HepG2 (cell line): ENCODE data around the gene ESF1. TPM values are rescaled to one million over a fixed set of nuclear protein-coding genes. Genes with fewer than 3 reads are reported as not detected.
A peak's percentile ranks its signal among the peaks of the same experiment; 100 is the strongest.

Source experiments
- ATRX ChIP-seq: sonication (generic); formaldehyde crosslinking; IDR thresholded peaks from 2 replicates; pipeline ENCODE4 v1.4.0; 2020; ENCODE audit warnings: missing genetic modification reagents, borderline replicate concordance
- CHCHD3 ChIP-seq: sonication (generic); formaldehyde crosslinking; IDR thresholded peaks from 2 replicates; pipeline ENCODE4 v1.8.0; 2022; ENCODE audit warnings: mild to moderate bottlenecking, missing genetic modification reagents, moderate library complexity
- FIP1L1 ChIP-seq: fragments of 200-400 bp; formaldehyde crosslinking; IDR thresholded peaks from 2 replicates; pipeline ENCODE4 v1.6.1; 2018; ENCODE audit warnings: low read depth, mild to moderate bottlenecking, low read length, moderate library complexity, borderline replicate concordance; ENCODE audit not compliant: insufficient read depth
- FOXA1 ChIP-seq, 2 experiments: fragments of 450-650 bp in 1 of 2; sonication (generic) in 1 of 2; formaldehyde crosslinking in 1 of 2; IDR thresholded peaks; 2 replicates each; pipeline versions ENCODE4 v1.4.0 to v1.6.1; 2016 to 2020; ENCODE audit warnings: missing genetic modification reagents in 1 of 2
- GTF2F1 ChIP-seq: fragments of 150-350 bp; IDR thresholded peaks from 2 replicates; pipeline ENCODE4 v1.6.1; 2014; ENCODE audit warnings: low read length
- HNRNPH1 ChIP-seq: fragments of 200-400 bp; formaldehyde crosslinking; optimal IDR thresholded peaks from 2 replicates; pipeline ENCODE3; 2017; ENCODE audit warnings: mild to moderate bottlenecking, low read depth, low read length
- MAZ ChIP-seq, 2 experiments: sonication (generic) in 1 of 2; formaldehyde crosslinking in 1 of 2; IDR thresholded peaks; 2 replicates each; pipeline versions ENCODE4 v1.5.0 to v1.6.1; 2012 to 2020; ENCODE audit warnings: low read depth in 2 of 2, mild to moderate bottlenecking in 2 of 2, borderline replicate concordance in 1 of 2, improper control_type of control experiment in 1 of 2, low read length in 1 of 2, missing genetic modification reagents in 1 of 2, moderate library complexity in 1 of 2
- MEIS1 ChIP-seq: sonication (generic); formaldehyde crosslinking; IDR thresholded peaks from 2 replicates; pipeline ENCODE4 v1.9.0; 2021; ENCODE audit warnings: mild to moderate bottlenecking, missing genetic modification reagents, moderate library complexity, borderline replicate concordance
- MTA1 ChIP-seq: sonication (generic); formaldehyde crosslinking; IDR thresholded peaks from 2 replicates; pipeline ENCODE4 v1.4.0; 2020; ENCODE audit warnings: missing genetic modification reagents, mild to moderate bottlenecking, borderline replicate concordance
- NR2F1 ChIP-seq, 2 experiments: fragments of 450-650 bp in 1 of 2; formaldehyde crosslinking in 1 of 2; IDR thresholded peaks; 2 replicates each; pipeline versions ENCODE4 v1.5.0 to v1.6.1; 2016 to 2020; ENCODE audit warnings: mild to moderate bottlenecking in 1 of 2, missing compliant biosample characterization in 1 of 2, missing genetic modification reagents in 1 of 2, moderate library complexity in 1 of 2
- RFXANK ChIP-seq: IDR thresholded peaks from 2 replicates; pipeline ENCODE4 v1.6.1; 2016
- SOX6 ChIP-seq, 2 experiments: fragments of 450-650 bp in 1 of 2; sonication (generic) in 1 of 2; formaldehyde crosslinking in 1 of 2; IDR thresholded peaks; 2 replicates each; pipeline versions ENCODE4 v1.4.0 to v1.6.1; 2017 to 2020; ENCODE audit warnings: antibody characterized with exemption in 1 of 2, mild to moderate bottlenecking in 1 of 2, missing genetic modification reagents in 1 of 2
- TCF7L2 ChIP-seq: IDR thresholded peaks from 2 replicates; pipeline ENCODE4 v1.6.1; 2011; ENCODE audit warnings: mild to moderate bottlenecking, low read depth, low read length, moderate library complexity
- ZFYVE20 ChIP-seq: sonication (generic); formaldehyde crosslinking; IDR thresholded peaks from 2 replicates; pipeline ENCODE4 v1.8.0; 2023; ENCODE audit warnings: low read depth, mild to moderate bottlenecking, moderate library complexity, missing genetic modification reagents, borderline replicate concordance
- ZNF232 ChIP-seq: sonication (generic); formaldehyde crosslinking; IDR thresholded peaks from 2 replicates; pipeline ENCODE4 v1.4.0; 2020; ENCODE audit warnings: missing genetic modification reagents, borderline replicate concordance
- ZNF333 ChIP-seq: sonication (generic); formaldehyde crosslinking; IDR thresholded peaks from 2 replicates; pipeline ENCODE4 v1.4.0; 2020; ENCODE audit warnings: mild to moderate bottlenecking, missing genetic modification reagents, borderline replicate concordance
- ZNF460 ChIP-seq: sonication (generic); formaldehyde crosslinking; IDR thresholded peaks from 2 replicates; pipeline ENCODE4 v1.5.1; 2020; ENCODE audit warnings: missing genetic modification reagents, mild to moderate bottlenecking, borderline replicate concordance
- ZNF737 ChIP-seq: sonication (generic); formaldehyde crosslinking; IDR thresholded peaks from 2 replicates; pipeline ENCODE4 v1.5.0; 2020; ENCODE audit warnings: missing genetic modification reagents, mild to moderate bottlenecking, borderline replicate concordance
- polyA plus RNA-seq, 8 experiments: library from polyadenylated mRNA; depleted of rRNA in 3 of 8; stranded (reverse) in 7 of 8; unstranded in 1 of 8; fragments of >200 nt; fragmentation: Illumina TruSeq in 4 of 8; extraction: Trizol in 4 of 8; gene quantifications; 2 replicates each; pipeline versions ENCODE4 v1.2.1 to v1.2.3, GENCODE V29; 2011 to 2016; ENCODE audit warnings: low read depth in 4 of 8, missing spikeins in 1 of 8, mixed read lengths in 1 of 8; ENCODE audit not compliant: insufficient read depth in 1 of 8
- total RNA-seq, 5 experiments: library from RNA; depleted of rRNA; stranded (reverse); fragments of >200 nt; fragmentation: Illumina TruSeq; extraction: Trizol; gene quantifications; 2 replicates each; pipeline ENCODE4 v1.2.3, GENCODE V29; 2016; ENCODE audit warnings: low read depth in 1 of 5
- TF ChIP-seq, protein P1 (sequence below): sonication (generic); formaldehyde crosslinking; IDR thresholded peaks from 2 replicates; pipeline ENCODE4 v1.4.0; 2020; ENCODE audit warnings: missing genetic modification reagents
- TF ChIP-seq, protein P2 (sequence below): sonication (generic); formaldehyde crosslinking; IDR thresholded peaks from 2 replicates; pipeline ENCODE4 v1.5.0; 2020; ENCODE audit warnings: missing genetic modification reagents
- TF ChIP-seq, protein P3 (sequence below): sonication (generic); formaldehyde crosslinking; IDR thresholded peaks from 2 replicates; pipeline ENCODE4 v1.4.0; 2020; ENCODE audit warnings: missing genetic modification reagents

ESF1 gene
- total and polyA plus RNA-seq, 2 of the 13 experiments (the other 11 are each of a cell fraction or from before 2014, with no cell fraction given), result 7.3 to 66.9 TPM

DNA sequence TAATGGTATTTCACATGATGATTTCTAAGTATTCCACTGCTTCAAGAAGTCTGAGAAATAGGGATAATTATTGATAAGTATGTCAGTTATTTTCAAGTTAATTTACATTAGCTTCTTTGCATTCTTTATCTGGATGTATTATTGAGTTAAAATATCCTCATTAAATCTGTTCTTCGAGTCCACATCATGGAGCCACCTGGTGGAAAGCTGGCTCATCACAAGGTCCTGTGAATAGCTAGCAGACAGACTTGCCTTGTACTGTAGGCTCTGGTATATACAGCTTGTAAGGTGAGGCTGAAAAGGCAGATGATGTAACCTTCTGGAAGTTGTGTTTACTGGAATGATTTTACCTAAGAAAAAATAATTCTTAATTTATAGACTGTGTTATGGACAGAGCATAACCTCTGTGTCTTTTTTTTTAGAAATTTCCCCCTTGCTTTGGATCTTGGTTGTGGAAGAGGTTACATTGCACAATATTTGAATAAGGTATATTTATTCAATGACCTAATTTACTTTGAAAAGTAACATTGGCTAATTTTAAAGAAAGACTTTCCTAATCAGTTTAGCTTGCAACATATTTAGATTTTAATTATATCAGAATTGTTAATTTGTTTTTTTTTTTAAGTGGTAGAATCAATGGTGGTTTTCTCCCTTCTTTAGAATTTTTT is 3.6 kb upstream of the ESF1 start (continued):
- TF ChIP-seq, protein P1, sequence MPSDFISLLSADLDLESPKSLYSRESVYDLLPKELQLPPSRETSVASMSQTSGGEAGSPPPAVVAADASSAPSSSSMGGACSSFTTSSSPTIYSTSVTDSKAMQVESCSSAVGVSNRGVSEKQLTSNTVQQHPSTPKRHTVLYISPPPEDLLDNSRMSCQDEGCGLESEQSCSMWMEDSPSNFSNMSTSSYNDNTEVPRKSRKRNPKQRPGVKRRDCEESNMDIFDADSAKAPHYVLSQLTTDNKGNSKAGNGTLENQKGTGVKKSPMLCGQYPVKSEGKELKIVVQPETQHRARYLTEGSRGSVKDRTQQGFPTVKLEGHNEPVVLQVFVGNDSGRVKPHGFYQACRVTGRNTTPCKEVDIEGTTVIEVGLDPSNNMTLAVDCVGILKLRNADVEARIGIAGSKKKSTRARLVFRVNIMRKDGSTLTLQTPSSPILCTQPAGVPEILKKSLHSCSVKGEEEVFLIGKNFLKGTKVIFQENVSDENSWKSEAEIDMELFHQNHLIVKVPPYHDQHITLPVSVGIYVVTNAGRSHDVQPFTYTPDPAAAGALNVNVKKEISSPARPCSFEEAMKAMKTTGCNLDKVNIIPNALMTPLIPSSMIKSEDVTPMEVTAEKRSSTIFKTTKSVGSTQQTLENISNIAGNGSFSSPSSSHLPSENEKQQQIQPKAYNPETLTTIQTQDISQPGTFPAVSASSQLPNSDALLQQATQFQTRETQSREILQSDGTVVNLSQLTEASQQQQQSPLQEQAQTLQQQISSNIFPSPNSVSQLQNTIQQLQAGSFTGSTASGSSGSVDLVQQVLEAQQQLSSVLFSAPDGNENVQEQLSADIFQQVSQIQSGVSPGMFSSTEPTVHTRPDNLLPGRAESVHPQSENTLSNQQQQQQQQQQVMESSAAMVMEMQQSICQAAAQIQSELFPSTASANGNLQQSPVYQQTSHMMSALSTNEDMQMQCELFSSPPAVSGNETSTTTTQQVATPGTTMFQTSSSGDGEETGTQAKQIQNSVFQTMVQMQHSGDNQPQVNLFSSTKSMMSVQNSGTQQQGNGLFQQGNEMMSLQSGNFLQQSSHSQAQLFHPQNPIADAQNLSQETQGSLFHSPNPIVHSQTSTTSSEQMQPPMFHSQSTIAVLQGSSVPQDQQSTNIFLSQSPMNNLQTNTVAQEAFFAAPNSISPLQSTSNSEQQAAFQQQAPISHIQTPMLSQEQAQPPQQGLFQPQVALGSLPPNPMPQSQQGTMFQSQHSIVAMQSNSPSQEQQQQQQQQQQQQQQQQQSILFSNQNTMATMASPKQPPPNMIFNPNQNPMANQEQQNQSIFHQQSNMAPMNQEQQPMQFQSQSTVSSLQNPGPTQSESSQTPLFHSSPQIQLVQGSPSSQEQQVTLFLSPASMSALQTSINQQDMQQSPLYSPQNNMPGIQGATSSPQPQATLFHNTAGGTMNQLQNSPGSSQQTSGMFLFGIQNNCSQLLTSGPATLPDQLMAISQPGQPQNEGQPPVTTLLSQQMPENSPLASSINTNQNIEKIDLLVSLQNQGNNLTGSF, result no peak
- TF ChIP-seq FIP1L1 (no peak), RFXANK (CRISPR knock-in tag) (0 out of 2 replicates have a peak, but pooled peaks have one; percentile 31), SOX6 (IDR thresholded peaks at IDR 0.05) (no peak), SOX6 (CRISPR knock-in tag; IDR thresholded peaks at IDR 0.05) (no peak), HNRNPH1 (no peak), GTF2F1 (no peak), ZNF232 (CRISPR knock-in tag) (no peak), MEIS1 (CRISPR knock-in tag) (no peak), ZNF737 (CRISPR knock-in tag) (no peak), FOXA1 (IDR thresholded peaks at IDR 0.05) (peak; percentile 42; the same call in 1 of the 2 replicates), FOXA1 (CRISPR knock-in tag; IDR thresholded peaks at IDR 0.05) (peak; percentile 47), CHCHD3 (CRISPR knock-in tag) (no peak), TCF7L2 (no peak), MTA1 (CRISPR knock-in tag) (no peak), ZNF333 (CRISPR knock-in tag) (no peak), MAZ (IDR thresholded peaks at IDR 0.05; ENCODE audit: borderline replicate concordance, low read depth, low read length) (no peak), MAZ (CRISPR knock-in tag; IDR thresholded peaks at IDR 0.05; ENCODE audit: low read depth) (no peak), NR2F1 (CRISPR knock-in tag; IDR thresholded peaks at IDR 0.05) (0 out of 4 replicates have a peak, but pooled peaks of 1 of the 2 experiments have one; percentile 17), ZFYVE20 (no peak), ZNF460 (no peak), ATRX (CRISPR knock-in tag) (no peak)
- TF ChIP-seq, protein P2, sequence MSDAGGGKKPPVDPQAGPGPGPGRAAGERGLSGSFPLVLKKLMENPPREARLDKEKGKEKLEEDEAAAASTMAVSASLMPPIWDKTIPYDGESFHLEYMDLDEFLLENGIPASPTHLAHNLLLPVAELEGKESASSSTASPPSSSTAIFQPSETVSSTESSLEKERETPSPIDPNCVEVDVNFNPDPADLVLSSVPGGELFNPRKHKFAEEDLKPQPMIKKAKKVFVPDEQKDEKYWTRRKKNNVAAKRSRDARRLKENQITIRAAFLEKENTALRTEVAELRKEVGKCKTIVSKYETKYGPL (CRISPR knock-in tag), result no peak
- TF ChIP-seq, protein P3, sequence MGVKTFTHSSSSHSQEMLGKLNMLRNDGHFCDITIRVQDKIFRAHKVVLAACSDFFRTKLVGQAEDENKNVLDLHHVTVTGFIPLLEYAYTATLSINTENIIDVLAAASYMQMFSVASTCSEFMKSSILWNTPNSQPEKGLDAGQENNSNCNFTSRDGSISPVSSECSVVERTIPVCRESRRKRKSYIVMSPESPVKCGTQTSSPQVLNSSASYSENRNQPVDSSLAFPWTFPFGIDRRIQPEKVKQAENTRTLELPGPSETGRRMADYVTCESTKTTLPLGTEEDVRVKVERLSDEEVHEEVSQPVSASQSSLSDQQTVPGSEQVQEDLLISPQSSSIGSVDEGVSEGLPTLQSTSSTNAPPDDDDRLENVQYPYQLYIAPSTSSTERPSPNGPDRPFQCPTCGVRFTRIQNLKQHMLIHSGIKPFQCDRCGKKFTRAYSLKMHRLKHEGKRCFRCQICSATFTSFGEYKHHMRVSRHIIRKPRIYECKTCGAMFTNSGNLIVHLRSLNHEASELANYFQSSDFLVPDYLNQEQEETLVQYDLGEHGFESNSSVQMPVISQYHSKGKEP (CRISPR knock-in tag), result no peak
